Activated CD8-positive, alpha-beta memory T cell treated with anti-CD3 and anti-CD28 coated beads for 24 hours (primary cell): ENCODE results near the gene PYGM.
"Not testable (repeated sequence)": the region's sequence is repeated elsewhere in the genome, so short reads cannot be mapped to it uniquely, and the experiment has no call there.

Source experiments
- DNase-seq: peaks from one replicate; pipeline ENCODE4 v3.0.0-alpha.2; 2020

PYGM gene

DNA sequence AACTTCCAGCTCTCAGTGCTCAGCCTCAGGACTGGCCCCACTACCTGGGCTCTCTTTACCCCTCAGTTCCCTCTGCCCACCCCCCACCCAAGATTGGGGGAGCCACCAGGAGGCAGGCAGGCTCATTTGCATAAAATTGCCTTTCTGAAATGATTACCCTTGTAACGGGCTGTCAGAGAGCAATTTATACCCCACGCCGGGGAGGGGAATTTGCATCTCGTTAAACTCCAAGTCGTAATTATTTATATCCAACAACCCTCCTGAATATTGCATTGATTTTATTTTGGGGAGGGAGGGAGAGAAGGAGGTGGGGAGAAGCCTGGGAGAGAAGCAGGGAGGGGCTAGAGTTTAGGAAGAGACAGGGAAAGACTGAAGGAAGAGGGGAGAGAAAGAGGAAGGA is 45.1 kb downstream of the PYGM start:
- no peak for DNase-seq

DNA sequence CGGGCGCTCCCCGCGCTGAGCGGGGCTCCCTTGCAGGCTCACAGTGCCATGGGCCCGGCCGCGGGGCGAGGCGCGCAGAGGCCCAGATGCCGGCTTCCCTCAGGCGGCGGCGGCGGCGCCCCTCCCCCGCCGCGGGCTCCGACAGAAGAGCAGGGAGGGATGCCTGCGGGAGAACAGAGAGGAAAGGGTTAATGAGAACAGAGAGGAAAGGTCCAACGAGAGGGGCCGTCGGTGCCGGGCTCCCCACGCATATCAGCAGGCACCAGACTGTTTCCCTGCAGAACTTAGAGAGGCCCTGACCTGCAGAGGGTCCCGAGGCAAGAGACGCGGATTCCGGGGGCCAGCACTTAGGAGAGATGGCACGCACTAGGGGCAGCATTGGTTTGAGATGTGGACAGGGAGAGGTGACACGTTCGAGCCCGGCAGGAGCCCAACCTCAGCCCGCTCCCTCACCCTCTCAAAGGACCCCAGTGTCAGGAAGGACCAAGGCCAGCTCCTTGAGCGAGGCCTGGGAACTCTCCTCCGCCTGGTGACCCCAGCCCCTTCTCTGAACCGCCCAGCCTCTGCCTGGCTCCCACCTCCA is 45.9 kb downstream of the PYGM start:
- peak; percentile 54 for DNase-seq

DNA sequence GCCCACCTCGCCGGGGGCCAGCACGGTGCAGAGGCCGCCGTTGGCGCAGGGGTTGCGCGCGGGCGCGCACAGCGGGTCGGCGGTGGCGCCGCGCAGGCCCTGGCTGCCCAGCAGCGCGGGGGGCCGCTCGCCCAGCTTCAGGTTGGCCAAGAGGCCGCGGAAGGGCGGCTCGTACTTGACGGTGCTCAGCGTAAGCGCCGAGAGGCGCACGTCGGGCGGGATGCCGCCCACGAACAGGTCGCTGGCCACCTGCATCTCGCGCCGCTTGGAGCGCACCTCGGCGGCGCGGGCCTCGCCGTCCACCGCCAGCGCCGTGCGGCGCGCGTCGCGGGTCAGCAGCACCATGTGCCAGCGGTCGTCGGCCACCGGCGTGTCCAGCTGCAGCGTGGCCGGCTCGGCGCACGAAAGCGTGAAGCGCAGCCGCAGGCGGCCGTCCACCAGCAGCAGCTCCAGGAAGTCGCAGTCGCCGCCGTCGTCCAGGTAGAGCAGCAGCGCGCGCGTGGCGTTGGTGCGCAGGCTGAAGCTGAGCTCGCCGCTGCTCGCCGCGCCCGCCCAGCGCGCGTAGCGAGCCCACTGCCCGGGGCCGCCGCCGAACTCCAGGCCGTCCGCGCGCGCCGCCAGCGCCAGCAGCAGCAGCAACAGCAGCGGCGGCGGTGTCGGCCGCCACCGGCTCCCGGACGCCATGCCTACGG is 46.6 kb downstream of the PYGM start:
- peak; percentile 59 for DNase-seq

DNA sequence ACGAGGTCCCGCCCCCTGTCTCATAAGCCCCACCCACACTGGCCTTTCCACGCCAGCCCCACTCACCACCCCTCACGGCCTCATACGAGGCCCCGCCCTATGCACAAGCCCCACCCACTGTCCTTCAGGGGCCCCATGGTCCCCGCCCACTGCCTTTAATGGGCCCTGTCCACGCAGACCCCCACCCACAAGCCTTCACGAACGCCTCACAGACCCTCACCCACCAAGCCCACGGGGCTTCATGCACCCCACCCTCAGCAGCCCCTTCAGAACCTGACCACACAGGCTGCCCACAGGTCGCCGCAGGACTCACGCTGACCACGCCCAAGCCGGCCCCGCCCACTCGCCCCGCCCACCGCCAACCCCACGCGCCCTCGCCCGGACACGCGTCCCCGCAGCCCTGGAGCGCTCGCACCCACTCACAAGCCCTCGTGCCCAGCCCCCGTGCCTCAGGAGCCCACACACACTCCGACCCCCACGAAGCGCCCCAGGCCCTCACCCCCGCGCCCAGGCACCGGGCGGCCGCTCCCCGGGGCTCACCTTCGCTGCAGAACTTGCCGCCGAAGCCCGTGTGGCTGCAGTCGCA is 47.3 kb downstream of the PYGM start:
- no peak for DNase-seq

DNA sequence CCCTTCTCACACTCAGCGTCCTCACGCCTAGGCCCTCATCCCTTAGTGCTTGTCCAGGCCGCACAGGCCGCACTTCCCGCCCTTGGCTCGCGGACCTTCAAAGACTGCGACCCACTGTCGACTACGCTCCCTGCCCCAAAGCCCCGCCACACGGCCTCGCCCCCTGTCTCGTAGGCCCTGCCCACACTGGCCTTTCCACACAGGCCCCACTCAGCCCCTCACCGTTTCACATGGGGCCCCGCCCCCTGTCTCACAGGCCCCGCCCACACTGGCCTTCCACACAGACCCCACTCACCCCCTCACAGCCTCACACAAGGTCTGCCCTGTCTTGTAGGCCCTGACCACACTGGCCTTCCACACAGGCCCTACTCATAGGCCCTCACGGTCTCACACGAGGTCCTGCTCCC is 47.8 kb downstream of the PYGM start:
- no peak for DNase-seq

DNA sequence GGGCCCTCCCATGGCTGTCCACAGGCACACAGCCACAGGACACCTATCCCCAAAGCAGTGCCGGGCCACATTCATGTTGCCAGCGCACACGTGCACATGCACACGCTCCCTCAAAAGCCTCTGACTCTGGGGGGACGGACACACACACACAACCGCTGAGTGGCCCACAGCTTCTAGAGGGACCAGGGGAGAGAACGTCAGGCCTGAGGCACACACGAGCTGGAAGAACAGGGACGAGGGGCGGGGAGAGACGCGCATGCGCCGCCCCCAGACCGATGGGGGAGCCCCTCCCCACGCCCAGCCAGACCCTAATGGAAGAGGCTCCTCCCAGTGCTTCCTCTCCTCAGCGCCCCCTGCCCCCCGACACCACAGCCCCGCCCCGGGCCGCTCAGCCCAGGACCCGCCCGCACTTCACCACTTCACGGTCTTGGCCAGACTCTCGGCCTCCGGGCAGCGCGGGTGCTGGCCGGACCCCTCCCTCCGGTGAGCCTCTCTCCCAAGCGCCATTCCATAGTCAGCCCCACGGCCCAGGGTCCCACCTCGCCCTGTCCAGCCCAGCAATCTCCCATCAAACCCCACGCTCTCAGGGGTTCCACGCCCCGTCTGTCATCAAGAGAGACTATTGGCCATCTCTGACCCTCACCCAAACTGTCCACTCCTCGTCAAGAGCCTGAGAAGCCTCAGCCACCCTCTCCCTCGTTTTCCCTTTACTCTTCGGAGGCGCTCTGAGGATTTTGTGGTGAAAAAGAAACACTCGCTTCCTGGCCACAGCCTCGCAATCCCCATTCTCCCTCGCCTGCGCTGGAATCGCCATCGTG is 48.4 kb downstream of the PYGM start:
- DNase-seq, result no peak

DNA sequence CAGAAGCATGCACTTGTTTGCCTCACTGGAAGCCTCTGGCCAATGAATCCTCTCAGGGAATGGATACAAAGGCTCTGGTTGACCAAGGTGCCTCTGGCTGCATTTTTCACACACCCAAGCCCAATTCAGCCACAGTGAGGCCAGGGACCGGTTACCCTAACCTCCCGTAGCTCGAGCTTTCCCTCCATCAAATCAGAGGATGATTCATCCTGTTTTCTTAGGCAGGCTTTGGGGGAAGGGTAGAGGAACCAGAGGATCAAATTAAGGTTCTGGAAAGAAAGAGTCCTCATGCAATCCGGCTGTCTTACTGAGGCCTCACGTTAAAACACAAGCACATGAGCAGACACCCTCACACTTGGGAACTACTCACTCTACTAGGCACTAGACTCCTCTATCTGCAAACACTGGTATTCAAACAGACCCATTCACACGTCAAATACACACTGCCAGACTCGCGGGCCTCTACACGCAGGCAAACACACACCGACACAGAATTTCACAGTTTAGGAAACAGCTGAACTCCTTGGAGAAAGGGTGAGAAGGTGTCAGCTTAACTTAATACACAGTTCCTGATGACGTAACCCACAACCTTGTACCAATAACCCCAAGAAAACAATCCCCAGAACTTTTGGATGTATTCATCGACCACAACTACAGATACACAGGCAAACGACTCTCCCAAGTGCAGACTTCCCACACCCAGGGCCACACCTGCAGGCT is 49.2 kb downstream of the PYGM start:
- no peak for DNase-seq

DNA sequence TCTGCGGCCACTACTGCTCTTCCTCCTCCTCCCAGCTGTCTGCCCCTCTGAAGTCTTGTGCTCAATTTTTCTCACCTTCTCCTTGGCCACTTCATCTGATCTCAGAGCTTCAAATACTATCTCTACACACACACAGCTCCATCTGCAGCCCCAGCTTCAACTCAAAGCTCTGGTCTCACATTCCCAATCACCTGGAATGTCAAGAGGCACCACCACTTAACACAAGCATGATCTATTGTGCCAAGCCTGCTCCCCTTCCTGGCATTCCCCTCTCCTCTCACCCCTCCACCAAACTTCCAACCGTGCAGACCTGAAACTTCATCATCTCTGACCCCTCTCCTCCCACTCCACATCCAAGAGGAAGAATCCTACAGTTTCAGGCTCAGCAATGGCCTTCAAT is 54.3 kb downstream of the PYGM start:
- DNase-seq, result no peak

DNA sequence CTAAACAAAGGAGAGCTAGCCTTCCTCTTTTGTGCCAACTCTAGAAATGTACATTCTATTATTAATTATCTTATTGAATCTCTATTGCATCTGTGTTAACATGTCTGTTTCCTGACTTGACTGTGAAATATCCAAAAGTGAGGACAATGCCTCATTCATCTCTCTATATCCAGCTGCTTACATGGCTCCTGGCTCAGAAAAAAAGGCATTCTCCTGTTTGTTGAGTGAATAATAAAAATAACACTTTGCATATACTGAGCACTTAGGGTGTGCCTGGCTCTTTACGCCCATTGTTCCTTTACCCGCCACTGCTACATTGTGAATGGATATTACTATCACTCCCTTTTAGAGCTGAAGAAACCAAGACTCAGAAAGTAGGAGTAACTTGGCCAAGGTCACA is 56.7 kb downstream of the PYGM start:
- no peak for DNase-seq

DNA sequence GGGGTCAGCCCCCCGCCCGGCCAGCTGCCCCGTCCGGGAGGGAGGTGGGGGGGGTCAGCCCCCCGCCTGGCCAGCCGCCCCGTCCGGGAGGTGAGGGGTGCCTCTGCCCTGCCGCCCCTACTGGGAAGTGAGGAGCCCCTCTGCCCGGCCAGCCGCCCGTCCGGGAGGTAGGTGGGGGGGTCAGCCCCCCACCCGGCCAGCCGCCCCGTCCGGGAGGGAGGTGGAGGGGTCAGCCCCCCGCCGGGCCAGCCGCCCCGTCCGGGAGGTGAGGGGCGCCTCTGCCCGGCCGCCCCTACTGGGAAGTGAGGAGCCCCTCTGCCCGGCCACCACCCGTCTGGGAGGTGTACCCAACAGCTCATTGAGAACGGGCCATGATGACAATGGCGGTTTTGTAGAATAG is 57.8 kb downstream of the PYGM start:
- not testable (repeated sequence) for DNase-seq

DNA sequence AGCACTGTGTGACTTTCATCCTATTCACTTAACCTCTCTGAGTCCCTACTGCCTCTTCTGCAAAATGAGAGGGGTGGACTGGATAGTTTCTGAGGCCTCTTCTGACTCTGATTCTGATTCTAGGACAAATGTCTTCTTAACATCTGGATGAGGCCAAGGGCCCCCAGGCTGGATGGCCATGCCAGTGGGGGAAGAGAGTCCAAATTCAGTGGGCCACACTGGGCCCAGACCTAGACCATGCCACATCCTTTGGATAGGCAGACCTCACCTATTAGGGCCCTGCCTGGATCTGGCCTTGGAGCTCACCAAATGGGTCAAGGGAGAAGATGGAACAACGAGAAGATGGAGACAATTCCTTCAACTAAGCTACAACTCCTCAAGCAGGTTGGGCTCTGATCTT is 61.3 kb downstream of the PYGM start:
- no peak for DNase-seq

DNA sequence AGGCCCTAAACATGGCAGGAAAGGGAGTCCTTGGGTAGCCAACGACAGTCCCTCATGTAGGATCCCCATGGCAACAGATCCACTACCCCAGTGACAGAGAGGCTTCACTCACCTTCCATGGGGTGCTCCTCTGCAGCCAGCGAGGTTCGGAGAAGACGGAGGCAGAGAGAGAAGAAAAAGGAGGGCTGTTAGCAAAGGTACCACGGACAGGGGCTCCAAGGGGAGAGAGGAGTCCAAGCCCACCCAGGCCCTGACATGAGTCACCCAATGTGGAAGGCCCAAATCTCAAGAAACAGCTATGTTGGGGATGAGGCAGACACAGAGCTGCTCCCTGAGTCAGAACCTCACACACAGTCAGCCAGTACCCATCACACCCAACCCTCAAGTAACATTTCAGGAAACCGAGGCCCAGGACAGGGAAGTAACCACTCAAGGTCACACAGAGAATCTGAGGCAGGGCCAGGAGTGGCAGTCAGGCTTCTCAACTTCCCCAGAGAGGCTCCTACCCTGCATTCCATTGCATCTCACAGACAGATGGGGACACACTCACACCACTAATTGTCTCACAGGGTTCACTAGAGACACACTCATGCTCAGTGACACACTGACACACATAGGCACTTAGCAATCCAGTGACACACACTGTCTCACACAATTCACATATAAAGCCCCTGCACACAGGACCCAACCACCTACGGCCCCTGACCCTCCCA is 62.0 kb downstream of the PYGM start:
- DNase-seq, result no peak
